Measurements from ENCODE around the gene SLC2A8.

The SLC2A8 gene

DNA sequence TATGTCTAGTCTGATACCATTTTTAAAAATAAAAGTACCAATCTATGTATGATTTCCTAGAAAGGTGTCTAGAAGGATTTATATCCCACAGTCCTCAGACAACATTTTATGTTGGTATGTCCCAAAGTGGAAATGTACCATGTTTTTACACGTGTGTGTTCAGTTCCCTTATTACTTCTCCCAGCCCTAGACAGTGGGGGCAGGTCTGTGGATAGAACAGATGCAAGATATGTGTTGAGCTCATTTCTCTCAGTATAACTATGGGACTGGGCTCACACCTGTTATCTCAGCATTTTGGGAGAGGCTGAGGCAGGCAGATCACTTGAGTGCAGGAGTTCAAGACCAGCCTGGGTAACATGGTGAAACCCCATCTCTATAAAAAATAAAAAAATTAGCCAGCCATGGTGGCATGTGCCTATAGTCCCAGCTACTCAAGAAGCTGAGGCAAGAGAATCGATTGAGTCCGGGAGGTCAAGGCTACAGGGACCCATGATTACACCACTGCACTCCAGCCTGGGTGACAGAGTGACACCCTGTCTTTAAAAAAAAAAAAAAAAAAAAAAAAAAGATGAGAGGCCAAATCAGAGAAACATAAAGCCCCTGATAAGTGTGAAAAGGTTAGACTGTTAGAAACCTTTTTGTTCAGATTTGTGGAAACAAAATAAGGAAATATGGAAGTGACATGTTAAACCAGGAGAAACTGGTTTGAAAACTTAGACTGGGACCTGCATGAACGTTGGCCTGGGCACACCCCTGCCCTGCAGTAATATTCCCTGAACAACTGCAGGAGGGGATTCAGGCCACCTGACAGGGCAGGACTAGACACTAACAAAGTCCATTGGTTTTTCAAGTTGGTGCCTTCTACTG is 7.4 kb upstream of the SLC2A8 start:
- H3K4me3 ChIP-seq (ENCODE audit: low read depth in 1 of 2, low read length in 1 of 2) = no peak overlapping the region

GRCh38 chr9:127390248-127390545 is 6.8 kb upstream of the SLC2A8 start:
- H3K9me3 ChIP-seq = no peaks in the 10 kb centered on the region
- H3K27me3 ChIP-seq = peaks cover 4% of the 10 kb centered on the region
- TF ChIP-seq, protein P1, sequence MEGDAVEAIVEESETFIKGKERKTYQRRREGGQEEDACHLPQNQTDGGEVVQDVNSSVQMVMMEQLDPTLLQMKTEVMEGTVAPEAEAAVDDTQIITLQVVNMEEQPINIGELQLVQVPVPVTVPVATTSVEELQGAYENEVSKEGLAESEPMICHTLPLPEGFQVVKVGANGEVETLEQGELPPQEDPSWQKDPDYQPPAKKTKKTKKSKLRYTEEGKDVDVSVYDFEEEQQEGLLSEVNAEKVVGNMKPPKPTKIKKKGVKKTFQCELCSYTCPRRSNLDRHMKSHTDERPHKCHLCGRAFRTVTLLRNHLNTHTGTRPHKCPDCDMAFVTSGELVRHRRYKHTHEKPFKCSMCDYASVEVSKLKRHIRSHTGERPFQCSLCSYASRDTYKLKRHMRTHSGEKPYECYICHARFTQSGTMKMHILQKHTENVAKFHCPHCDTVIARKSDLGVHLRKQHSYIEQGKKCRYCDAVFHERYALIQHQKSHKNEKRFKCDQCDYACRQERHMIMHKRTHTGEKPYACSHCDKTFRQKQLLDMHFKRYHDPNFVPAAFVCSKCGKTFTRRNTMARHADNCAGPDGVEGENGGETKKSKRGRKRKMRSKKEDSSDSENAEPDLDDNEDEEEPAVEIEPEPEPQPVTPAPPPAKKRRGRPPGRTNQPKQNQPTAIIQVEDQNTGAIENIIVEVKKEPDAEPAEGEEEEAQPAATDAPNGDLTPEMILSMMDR (IDR thresholded peaks at IDR 0.05) = no peak

More for the DNA sequence above, 7.4 kb upstream of the SLC2A8 start:
- no peaks in the 10 kb centered on the region for H3K9me3 ChIP-seq
- TF ChIP-seq, protein P1 (IDR thresholded peaks at IDR 0.05) = no peak
- H3K4me1 ChIP-seq (ENCODE audit: control insufficient read depth in 1 of 2, insufficient read depth in 1 of 2, low read depth in 1 of 2, low read length in 1 of 2) = peaks cover 16 to 23% of the 10 kb centered on the region in 2 experiments
- H3K27me3 ChIP-seq = peaks cover 1% of the 10 kb centered on the region
- H3K27ac ChIP-seq = no peak overlapping the region
- no peaks in the 10 kb centered on the region for H3K36me3 ChIP-seq

DNA sequence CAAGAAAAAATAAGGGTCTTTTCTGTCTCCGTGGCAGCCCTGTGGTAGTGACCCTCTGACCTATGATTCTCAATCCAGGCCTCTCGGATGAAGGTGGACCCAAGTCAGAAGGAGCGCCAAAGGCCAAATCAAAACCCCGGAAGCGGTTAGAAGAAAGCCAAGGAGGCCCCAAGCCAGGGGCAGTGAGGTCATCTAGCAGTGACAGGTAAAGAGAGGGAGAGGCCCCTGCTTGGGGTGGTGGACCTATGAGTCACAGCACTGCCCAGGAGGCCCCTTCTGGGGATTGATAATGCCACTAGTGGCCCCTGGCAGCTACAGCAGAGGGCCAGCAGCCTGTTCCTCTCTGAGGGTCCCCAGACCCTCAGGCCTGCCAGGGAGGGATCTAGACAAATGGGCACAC is 6.4 kb upstream of the SLC2A8 start:
- H3K27me3 ChIP-seq = peaks cover 8% of the 10 kb centered on the region

More at GRCh38 chr9:127390248-127390545, 6.8 kb upstream of the SLC2A8 start:
- no peaks in the 10 kb centered on the region for H3K36me3 ChIP-seq
- no peak overlapping the region for H3K4me3 ChIP-seq (ENCODE audit: low read depth in 1 of 2, low read length in 1 of 2)
- H3K27ac ChIP-seq = no peak overlapping the region
- H3K4me1 ChIP-seq (ENCODE audit: control insufficient read depth in 1 of 2, insufficient read depth in 1 of 2, low read depth in 1 of 2, low read length in 1 of 2) = peaks cover 16 to 23% of the 10 kb centered on the region in 2 experiments

DNA sequence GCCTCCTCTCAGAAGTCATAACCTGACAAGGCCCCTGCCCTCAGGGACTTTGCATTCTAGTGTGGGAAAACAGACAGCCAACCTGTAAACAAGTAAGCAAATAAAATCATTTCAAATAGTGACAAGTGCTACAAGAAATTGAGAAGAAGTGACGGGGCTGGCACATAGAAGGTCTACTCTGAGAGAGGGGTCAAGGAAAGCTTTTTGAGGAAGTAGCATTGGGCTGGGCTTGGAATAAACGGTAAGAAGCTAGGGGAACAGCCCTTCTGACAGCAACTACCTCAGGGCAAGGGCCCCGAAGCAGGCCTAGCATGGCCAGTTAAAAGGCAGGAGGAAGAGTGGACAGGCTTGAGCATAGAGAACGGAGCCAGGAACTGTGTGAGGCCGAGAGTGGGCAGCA is 4.8 kb upstream of the SLC2A8 start:
- no peaks in the 10 kb centered on the region for H3K9me3 ChIP-seq
- peaks cover 16% of the 10 kb centered on the region for H3K27me3 ChIP-seq
- no peak overlapping the region for H3K27ac ChIP-seq
- H3K36me3 ChIP-seq = no peaks in the 10 kb centered on the region
- TF ChIP-seq, protein P1 (IDR thresholded peaks at IDR 0.05) = no peak
- H3K4me3 ChIP-seq (ENCODE audit: low read depth in 1 of 2, low read length in 1 of 2) = no peak overlapping the region
- peaks cover 24 to 30% of the 10 kb centered on the region in 2 experiments for H3K4me1 ChIP-seq (ENCODE audit: control insufficient read depth in 1 of 2, insufficient read depth in 1 of 2, low read depth in 1 of 2, low read length in 1 of 2)

More for the DNA sequence above, 6.4 kb upstream of the SLC2A8 start:
- no peaks in the 10 kb centered on the region for H3K36me3 ChIP-seq
- H3K4me1 ChIP-seq (ENCODE audit: control insufficient read depth in 1 of 2, insufficient read depth in 1 of 2, low read depth in 1 of 2, low read length in 1 of 2) = peaks cover 16 to 23% of the 10 kb centered on the region in 2 experiments
- no peak overlapping the region for H3K4me3 ChIP-seq (ENCODE audit: low read depth in 1 of 2, low read length in 1 of 2)
- TF ChIP-seq, protein P1 (IDR thresholded peaks at IDR 0.05) = no peak
- H3K27ac ChIP-seq = no peak overlapping the region
- H3K9me3 ChIP-seq = no peaks in the 10 kb centered on the region

GRCh38 chr9:127392976-127393375 is 4.0 kb upstream of the SLC2A8 start:
- Histone ChIP-seq H3K27ac (no peak overlapping the region), H3K9me3 (no peaks in the 10 kb centered on the region), H3K4me1 (ENCODE audit: control insufficient read depth in 1 of 2, insufficient read depth in 1 of 2, low read depth in 1 of 2, low read length in 1 of 2) (peaks cover 28 to 35% of the 10 kb centered on the region in 2 experiments), H3K4me3 (ENCODE audit: low read depth in 1 of 2, low read length in 1 of 2) (no peak overlapping the region), H3K27me3 (peaks cover 24% of the 10 kb centered on the region), H3K36me3 (no peaks in the 10 kb centered on the region)
- TF ChIP-seq, protein P1 (IDR thresholded peaks at IDR 0.05) = no peak

All from neutrophil (primary cell).